ENCODE results near the gene ZC3H18.

The ZC3H18 gene

GRCh38 chr16:88613911-88614817, 44.0 kb downstream of the ZC3H18 start:
- no peak for TF ChIP-seq TEAD4 (IDR thresholded peaks at IDR 0.05)
- no peak for TF ChIP-seq USF1 (IDR thresholded peaks at IDR 0.05)
- no peak for TF ChIP-seq RAD21 (IDR thresholded peaks at IDR 0.05; ENCODE audit: low read depth)
- TF ChIP-seq EGR1 (IDR thresholded peaks at IDR 0.05), result no peak
- no peak for TF ChIP-seq ZBTB7A (IDR thresholded peaks at IDR 0.05; ENCODE audit: low read depth)

- TF ChIP-seq ZBTB7A (IDR thresholded peaks at IDR 0.05; ENCODE audit: low read depth) (no peak), REST (IDR thresholded peaks at IDR 0.05; ENCODE audit: low read depth) (no peak), TCF12 (IDR thresholded peaks at IDR 0.05; ENCODE audit: low read depth) (no peak), TAF1 (IDR thresholded peaks at IDR 0.05; ENCODE audit: low read depth) (no peak), CEBPB (IDR thresholded peaks at IDR 0.05) (no peak), TEAD4 (IDR thresholded peaks at IDR 0.05) (no peak), EP300 (IDR thresholded peaks at IDR 0.05; ENCODE audit: borderline replicate concordance) (no peak), CREB1 (IDR thresholded peaks at IDR 0.05; ENCODE audit: low read depth) (no peak), MAX (IDR thresholded peaks at IDR 0.05) (no peak), RAD21 (IDR thresholded peaks at IDR 0.05; ENCODE audit: low read depth) (no peak), NFIC (IDR thresholded peaks at IDR 0.05) (no peak), FOXM1 (IDR thresholded peaks at IDR 0.05; ENCODE audit: borderline replicate concordance, low read depth) (no peak), YY1 (IDR thresholded peaks at IDR 0.05; ENCODE audit: low read depth) (no peak), EGR1 (IDR thresholded peaks at IDR 0.05) (no peak), USF1 (IDR thresholded peaks at IDR 0.05) (no peak)
Measured at GRCh38 chr16:88614818-88615580, 44.8 kb downstream of the ZC3H18 start.

GRCh38 chr16:88616320-88616719, 46.1 kb downstream of the ZC3H18 start:
- TF ChIP-seq REST (IDR thresholded peaks at IDR 0.05; ENCODE audit: low read depth) (no peak), MAX (IDR thresholded peaks at IDR 0.05) (no peak), EP300 (IDR thresholded peaks at IDR 0.05; ENCODE audit: borderline replicate concordance) (no peak), FOXM1 (IDR thresholded peaks at IDR 0.05; ENCODE audit: borderline replicate concordance, low read depth) (no peak), NFIC (IDR thresholded peaks at IDR 0.05) (no peak), YY1 (IDR thresholded peaks at IDR 0.05; ENCODE audit: low read depth) (no peak), RAD21 (IDR thresholded peaks at IDR 0.05; ENCODE audit: low read depth) (no peak), TCF12 (IDR thresholded peaks at IDR 0.05; ENCODE audit: low read depth) (no peak), CREB1 (IDR thresholded peaks at IDR 0.05; ENCODE audit: low read depth) (no peak), USF1 (IDR thresholded peaks at IDR 0.05) (no peak), EGR1 (IDR thresholded peaks at IDR 0.05) (no peak)

- TF ChIP-seq ZBTB7A (IDR thresholded peaks at IDR 0.05; ENCODE audit: low read depth), result no peak
- TF ChIP-seq USF1 (IDR thresholded peaks at IDR 0.05), result no peak
- TF ChIP-seq EGR1 (IDR thresholded peaks at IDR 0.05), result no peak
- no peak for TF ChIP-seq EP300 (IDR thresholded peaks at IDR 0.05; ENCODE audit: borderline replicate concordance)
- TF ChIP-seq TCF12 (IDR thresholded peaks at IDR 0.05; ENCODE audit: low read depth), result no peak
- no peak for TF ChIP-seq TEAD4 (IDR thresholded peaks at IDR 0.05)
- no peak for TF ChIP-seq FOXM1 (IDR thresholded peaks at IDR 0.05; ENCODE audit: borderline replicate concordance, low read depth)
Measured at GRCh38 chr16:88616736-88617135, 46.5 kb downstream of the ZC3H18 start.
